HG03060 (cell line): Measurements from ENCODE around the gene FKBP1A.
"Not testable (repeated sequence)": the region's sequence is repeated elsewhere in the genome, so short reads cannot be mapped to it uniquely, and the experiment has no call there.

Source experiments
- ATAC-seq: cut with Tn5 transposase; IDR thresholded peaks from one replicate; pipeline ENCODE4 v1.9.1; 2021; ENCODE audit warnings: low read depth, moderate number of reproducible peaks; ENCODE audit not compliant: unreplicated experiment

The FKBP1A gene

DNA sequence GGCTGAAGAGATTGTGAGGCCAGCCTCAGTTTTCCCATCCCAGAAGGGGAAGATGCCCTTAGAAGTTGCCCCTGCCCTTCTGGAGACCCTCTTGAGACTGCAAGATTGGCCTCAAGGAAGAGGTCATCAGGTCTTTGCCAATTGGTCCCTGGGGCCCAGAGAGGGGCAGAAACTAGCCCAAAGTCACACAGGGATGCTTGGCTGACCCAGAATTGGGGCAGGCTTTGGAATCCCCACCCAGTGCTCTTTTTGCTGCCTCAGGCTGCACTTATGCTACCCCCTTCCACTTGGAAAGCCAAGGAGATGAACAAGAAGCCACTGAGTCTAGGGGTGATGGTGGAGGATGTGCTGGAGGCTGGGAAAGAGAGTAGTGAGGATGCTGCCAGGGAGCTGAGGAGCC lies 24.9 kb upstream of the FKBP1A start:
- no peak for ATAC-seq

DNA sequence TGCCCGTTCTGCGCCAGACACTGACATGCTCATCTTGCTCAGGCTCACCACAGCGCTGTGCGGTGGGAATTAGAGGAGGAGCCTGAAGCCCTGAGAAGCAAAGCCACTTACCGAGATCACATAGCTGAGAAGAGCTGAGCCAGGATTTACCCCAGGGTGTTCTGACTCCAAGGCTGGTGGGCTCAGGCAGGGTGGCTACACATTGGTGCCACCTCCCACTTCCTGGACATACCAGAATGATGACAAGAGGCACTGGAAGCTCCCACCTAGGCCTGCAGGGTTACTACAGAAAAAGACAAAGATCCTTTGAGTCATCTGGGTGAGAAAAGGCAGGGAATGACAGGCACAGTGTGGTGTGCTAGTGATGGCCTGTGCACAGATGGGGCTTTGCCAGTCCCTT lies 24.4 kb upstream of the FKBP1A start:
- ATAC-seq: no peak

DNA sequence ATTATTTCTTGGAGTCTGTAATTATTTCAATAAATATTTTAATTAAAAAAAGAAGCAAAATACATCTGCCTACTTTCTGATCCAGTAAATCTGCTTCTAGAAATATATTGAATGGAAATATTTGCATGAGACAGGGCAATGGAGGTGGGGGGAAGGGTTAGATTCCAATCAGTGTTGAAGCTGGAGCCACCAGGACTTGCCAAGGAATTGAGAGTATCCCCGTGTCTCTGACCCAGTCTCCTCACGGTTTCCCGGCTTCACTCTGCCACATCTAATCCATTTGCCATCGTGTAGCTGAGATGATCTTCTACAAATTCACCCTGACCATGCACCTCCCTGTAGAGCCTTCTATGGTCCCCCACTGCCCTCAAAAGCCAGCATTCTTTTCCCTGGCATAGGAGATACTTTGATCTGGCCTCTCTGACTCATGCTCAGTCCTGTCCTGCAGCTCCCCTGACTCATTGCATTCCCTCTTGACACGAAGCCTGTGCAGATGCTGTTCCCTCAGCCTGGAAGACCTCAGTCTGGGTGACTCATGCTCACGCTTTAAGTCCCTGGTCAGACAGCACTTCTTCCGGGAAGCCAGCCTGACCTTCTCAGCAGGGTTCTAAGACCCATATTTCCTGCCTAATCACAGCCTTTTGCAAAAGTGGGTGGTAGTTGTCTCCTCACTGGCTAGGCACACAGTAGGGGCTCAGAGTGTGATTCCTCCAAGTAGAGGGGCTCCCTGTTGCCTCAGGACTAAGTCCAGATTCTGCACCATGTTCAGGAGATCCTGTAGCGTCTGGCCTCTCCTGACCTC lies 23.0 kb upstream of the FKBP1A start:
- ATAC-seq: no peak

GRCh38 chr20:1414982-1415381 lies 22.1 kb upstream of the FKBP1A start:
- ATAC-seq: no peak

DNA sequence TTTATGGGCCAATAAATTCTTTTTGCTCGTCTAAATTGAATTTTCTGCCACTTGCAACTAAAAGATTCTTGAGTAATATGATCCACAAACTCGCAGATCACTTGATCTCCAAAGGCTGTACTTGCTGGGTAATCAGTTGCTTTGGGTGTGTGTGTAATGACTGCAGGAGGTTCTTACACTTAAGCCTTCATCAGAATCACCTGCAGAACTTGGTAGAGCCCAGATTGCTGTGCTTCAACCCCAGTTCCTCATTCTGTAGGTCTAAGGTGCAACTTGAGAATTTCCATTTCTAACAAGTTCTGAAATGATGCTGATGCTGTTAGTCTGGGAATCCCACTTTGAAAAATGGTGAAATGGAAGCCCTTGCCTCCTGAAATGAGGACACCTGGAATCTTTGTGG lies 12.9 kb upstream of the FKBP1A start:
- ATAC-seq: no peak

DNA sequence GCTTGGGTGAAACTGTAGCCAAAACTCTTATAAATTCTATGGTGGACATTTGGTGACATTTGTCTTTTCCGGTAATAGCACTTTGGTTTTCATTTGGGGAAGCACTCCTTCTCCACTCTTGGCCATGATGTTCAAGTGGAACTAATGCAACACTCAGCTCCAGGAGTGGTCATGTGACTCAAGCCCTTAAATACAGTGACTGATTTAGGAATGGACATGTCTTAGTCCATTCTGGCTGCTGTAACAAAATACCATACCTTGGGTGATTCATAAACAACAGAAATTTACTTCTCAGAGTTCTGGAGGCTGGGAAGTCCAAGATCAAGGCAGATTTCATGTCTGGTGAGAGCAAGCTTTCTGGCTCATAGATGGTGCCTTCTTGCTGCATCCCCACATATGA lies 10.8 kb upstream of the FKBP1A start:
- ATAC-seq: no peak

GRCh38 chr20:1402149-1402548 lies 9.3 kb upstream of the FKBP1A start:
- ATAC-seq: no peak

DNA sequence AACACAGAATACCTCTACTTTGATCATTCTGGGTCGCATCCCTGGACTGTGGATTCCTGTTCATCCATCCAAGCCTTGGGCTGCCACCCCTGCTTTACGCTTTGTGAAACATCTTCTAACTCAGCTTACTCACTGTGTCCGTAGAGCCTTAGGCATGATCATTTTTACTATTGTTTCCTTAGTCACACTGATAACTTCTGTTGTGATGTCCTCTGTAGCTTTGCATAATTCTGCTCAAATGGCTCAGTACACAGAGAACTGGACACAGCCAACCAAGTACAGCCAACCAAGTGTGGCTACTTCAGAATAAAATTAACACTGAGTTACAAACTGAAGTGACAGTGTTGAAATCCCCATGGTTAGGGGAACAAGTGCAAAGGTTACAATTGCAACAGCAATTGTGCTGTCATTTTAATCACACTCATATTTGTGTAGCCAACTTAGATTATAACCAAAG lies 8.6 kb upstream of the FKBP1A start:
- no peak for ATAC-seq

DNA sequence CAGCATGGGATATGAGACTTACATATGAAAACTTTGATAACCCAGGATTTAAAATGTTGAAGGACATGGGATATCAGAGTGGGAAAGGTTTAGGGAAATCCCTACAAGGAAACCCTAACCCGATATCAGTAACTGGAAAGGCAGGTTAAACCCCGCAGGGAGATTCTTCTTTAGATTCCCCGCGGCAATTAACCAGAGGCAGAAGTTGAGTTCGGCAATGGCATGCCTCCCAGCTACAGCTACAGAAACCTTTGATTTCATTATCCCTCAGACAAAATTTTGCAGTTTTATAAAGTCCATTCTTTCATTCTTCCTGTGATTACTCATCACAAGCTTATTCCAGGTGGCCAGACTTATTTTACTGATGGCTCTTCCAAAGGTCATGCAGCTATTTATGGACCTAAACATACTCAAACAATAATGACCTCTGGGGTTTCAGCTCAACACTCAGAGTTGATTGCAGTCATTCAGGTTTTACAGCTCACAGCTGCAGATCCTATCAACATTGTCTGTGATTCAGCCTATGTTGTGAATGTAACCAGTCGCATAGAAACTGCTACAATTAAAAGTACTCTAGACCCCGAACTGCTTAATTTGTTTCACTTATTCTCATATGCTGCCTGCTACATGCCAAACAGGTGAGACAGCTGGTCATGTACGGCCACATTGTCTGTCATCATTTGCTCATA lies 7.0 kb upstream of the FKBP1A start:
- not testable (repeated sequence) for ATAC-seq

GRCh38 chr20:1398185-1398584 lies 5.3 kb upstream of the FKBP1A start:
- not testable (repeated sequence) for ATAC-seq

- no peak for ATAC-seq
Measured at GRCh38 chr20:1397710-1398109, 4.9 kb upstream of the FKBP1A start.

- ATAC-seq: no peak
Measured at GRCh38 chr20:1396702-1397101, 3.8 kb upstream of the FKBP1A start.

DNA sequence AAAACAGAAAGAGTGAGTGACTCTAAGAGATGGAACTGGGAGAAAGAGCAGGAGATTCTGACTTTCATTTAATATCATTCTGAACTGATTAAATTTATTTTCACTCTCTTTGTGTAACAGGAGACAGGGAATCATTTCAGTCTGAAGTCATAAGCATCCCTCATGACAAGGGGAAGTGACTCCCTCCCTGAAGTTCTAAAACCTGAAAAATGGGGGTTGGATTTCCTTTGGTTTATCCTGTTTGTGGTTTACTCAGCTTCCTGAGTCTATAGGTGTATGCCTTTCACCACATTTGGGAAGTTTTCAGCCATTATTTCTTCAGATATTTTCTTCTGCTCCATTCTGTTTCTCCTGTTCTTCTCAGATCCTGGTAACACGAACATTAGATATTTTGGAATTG lies 3.4 kb upstream of the FKBP1A start:
- no peak for ATAC-seq

- ATAC-seq: no peak
Measured at GRCh38 chr20:1394686-1395085, 1.8 kb upstream of the FKBP1A start.

GRCh38 chr20:1393507-1393882 lies 641 bp upstream of the FKBP1A start:
- ATAC-seq: no peak

DNA sequence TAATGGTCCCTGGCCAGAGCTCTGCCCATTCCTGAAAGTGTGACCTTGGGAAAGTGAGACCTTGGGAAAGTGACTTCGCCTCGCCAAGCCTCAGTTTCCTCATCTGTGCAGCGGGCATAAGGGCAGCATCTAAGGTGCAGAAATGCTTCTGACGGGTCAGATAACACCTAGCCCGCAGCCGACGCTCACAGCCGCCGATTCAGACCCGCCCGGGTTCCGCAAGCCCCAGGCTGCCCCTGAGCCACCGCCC lies 486 bp downstream of the FKBP1A start:
- ATAC-seq: no peak

GRCh38 chr20:1391640-1392442 lies 1.0 kb downstream of the FKBP1A start:
- ATAC-seq: no peak

DNA sequence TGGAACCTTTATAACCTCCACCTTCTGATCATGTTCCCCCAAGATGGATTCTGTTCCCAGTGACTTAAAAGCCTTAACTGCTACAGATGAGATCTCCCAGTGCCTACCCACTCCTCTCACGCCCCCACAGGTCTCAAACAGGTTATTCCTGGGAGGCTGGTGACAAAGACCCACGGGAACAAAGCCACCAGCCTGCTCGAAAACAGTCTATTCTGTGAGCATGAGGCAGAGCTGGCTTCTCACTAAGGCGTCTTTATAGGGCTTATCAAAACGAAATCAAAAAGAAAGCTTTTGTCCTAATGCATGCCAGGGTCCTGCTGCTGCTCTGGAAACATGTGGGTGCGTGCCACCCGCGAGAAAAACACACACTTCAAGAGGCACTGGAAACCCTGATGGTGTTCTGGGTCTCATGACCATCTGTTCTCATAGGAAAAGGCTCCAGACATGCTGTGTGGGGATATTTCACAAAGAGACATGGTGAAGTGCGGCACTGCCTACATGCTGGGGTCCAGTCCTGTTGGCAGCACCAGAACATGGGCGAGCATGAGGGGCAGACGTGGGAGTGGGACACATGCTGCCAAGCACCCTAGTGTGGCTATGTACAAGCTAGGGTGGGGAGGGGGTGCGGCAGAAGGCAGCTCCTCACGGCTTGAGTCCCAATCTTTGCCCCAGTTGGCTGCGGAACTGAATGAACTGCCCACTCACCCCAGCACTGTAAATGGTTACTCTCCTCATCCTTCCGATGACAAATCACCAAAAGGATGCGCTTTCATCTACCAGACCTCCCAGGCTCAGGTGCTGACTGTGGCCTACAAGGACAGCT lies 2.1 kb downstream of the FKBP1A start:
- ATAC-seq: no peak

DNA sequence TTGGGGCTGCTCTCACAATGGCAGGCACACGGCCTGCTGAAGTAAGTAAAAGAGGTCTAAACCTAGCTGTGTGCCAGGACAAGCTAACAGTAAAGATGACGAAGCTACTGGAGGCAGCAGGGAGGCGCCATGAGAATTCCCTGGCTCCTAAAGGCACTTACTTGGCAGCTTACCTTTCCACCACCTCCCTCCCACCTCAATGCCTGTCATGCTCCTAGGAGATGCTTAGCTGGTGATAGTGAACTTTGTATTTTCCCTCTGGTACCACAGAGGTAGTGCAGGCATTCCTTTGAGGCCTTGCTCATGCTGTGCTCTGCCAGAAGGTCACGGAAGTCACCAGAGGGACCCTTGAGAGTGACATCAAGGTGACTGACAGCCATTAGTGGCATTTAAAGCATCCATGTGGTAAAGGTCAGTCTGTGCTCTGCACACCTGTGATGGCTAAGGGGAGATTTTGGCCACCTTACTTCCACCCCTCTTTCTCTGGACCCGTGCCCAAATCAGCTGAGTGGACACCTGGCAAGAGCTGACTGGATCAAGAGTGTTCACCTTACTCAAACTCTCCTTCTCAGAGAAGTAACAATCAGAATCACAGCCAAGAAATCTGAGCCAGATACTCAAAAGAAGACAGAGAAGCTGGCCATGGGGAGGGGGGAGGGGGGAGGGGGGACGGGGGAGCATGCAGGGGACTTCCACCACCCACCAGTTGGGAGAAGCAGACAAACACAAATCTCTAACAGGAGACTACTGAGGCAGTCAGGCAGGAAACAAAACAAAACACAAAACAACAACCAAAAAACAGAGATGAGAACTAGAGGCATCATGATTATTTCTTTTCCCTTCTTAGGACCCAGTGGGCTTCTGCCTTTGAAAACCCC lies 2.9 kb downstream of the FKBP1A start:
- no peak for ATAC-seq
